KMS-11 (cell line): ENCODE measurements around the gene NAPEPLD.
A peak's percentile ranks its signal among the peaks of the same experiment; 100 is the strongest.
"Not testable (repeated sequence)": the region's sequence is repeated elsewhere in the genome, so short reads cannot be mapped to it uniquely, and the experiment has no call there.

Experiments
- H2AFZ ChIP-seq: fragments of 200-600 bp; sonication (generic); 2 replicates; pipeline ENCODE4 v1.6.1; 2016; ENCODE audit warnings: antibody characterized with exemption, mixed run types, low read depth
- H3K27ac ChIP-seq: fragments of 200-600 bp; sonication (generic); 2 replicates; pipeline ENCODE4 v1.6.1; 2016; ENCODE audit warnings: mild to moderate bottlenecking, mixed run types
- H3K27me3 ChIP-seq: fragments of 200-600 bp; sonication (generic); 2 replicates; pipeline ENCODE4 v1.6.1; 2017; ENCODE audit warnings: mild to moderate bottlenecking, low read depth, mixed run types, moderate library complexity; ENCODE audit not compliant: insufficient read depth
- H3K36me3 ChIP-seq: fragments of 200-600 bp; sonication (generic); 2 replicates; pipeline ENCODE4 v1.6.1; 2017; ENCODE audit warnings: mild to moderate bottlenecking, mixed run types; ENCODE audit not compliant: insufficient read depth
- H3K4me1 ChIP-seq: fragments of 200-600 bp; sonication (generic); 2 replicates; pipeline ENCODE4 v1.6.1; 2016; ENCODE audit warnings: mild to moderate bottlenecking, low read depth, mixed run types; ENCODE audit not compliant: poor library complexity, severe bottlenecking
- H3K4me2 ChIP-seq: fragments of 200-600 bp; sonication (generic); 2 replicates; pipeline ENCODE4 v1.7.0; 2016; ENCODE audit warnings: mild to moderate bottlenecking, mixed run types
- H3K4me3 ChIP-seq: fragments of 200-600 bp; sonication (generic); IDR thresholded peaks from 2 replicates; pipeline ENCODE4 v1.6.1; 2017; ENCODE audit warnings: low read depth, low read length, mixed read lengths; ENCODE audit not compliant: insufficient read depth
- H3K79me2 ChIP-seq: fragments of 200-600 bp; sonication (generic); 2 replicates; pipeline ENCODE4 v1.6.1; 2016; ENCODE audit warnings: low read depth, mixed run types; ENCODE audit not compliant: insufficient read depth
- H3K9ac ChIP-seq: fragments of 200-600 bp; sonication (generic); 2 replicates; pipeline ENCODE4 v1.6.1; 2016; ENCODE audit warnings: mild to moderate bottlenecking, mixed run types
- H4K20me1 ChIP-seq: fragments of 200-600 bp; sonication (generic); 2 replicates; pipeline ENCODE4 v1.6.1; 2016; ENCODE audit warnings: mild to moderate bottlenecking, mixed run types; ENCODE audit not compliant: insufficient read depth
- CTCF ChIP-seq: fragments of 200-600 bp; sonication (generic); conservative IDR thresholded peaks from 2 replicates; pipeline ENCODE4 v1.6.1; 2017; ENCODE audit warnings: low read depth, mild to moderate bottlenecking, antibody characterized with exemption, low read length, moderate library complexity, mixed read lengths

Gene NAPEPLD

GRCh38 chr7:103150192-103150591 is 1.3 kb upstream of the NAPEPLD start:
- Histone ChIP-seq H4K20me1 (no peaks in the 10 kb centered on the region), H3K79me2 (no peaks in the 10 kb centered on the region; the same call in 1 of the 2 replicates), H3K36me3 (no peaks in the 10 kb centered on the region), H3K4me3 (no peak overlapping the region), H3K27me3 (no peaks in the 10 kb centered on the region), H3K4me1 (peaks cover 18% of the 10 kb centered on the region), H3K4me2 (peak overlapping the region; percentile 97), H3K27ac (peak overlapping the region; percentile 95), H3K9ac (peak overlapping the region; percentile 98; the same call in 1 of the 2 replicates), H2AFZ (peak overlapping the region; percentile 88)
- no peak for TF ChIP-seq CTCF

- TF ChIP-seq CTCF, result no peak
- Histone ChIP-seq H3K4me1 (peaks cover 18% of the 10 kb centered on the region), H3K4me2 (peak overlapping the region; percentile 97), H3K27me3 (no peaks in the 10 kb centered on the region), H3K36me3 (no peaks in the 10 kb centered on the region), H3K27ac (peak overlapping the region; percentile 95), H2AFZ (peak overlapping the region; percentile 88), H3K79me2 (no peaks in the 10 kb centered on the region; the same call in 1 of the 2 replicates), H4K20me1 (no peaks in the 10 kb centered on the region), H3K9ac (peak overlapping the region; percentile 98), H3K4me3 (peak overlapping the region; percentile 16)
Measured at GRCh38 chr7:103149808-103150180, 895 bp upstream of the NAPEPLD start.

- H4K20me1 ChIP-seq, result no peaks in the 10 kb centered on the region
- peaks cover 18% of the 10 kb centered on the region for H3K4me1 ChIP-seq
- H3K36me3 ChIP-seq, result no peaks in the 10 kb centered on the region
- H3K9ac ChIP-seq, result peak overlapping the region; percentile 98
- H3K4me3 ChIP-seq, result peak overlapping the region; percentile 65
- peak overlapping the region; percentile 97 for H3K4me2 ChIP-seq
- peak overlapping the region; percentile 95 for H3K27ac ChIP-seq
- H2AFZ ChIP-seq, result peak overlapping the region; percentile 88
- no peaks in the 10 kb centered on the region; the same call in 1 of the 2 replicates for H3K79me2 ChIP-seq
- no peak for TF ChIP-seq CTCF
- no peaks in the 10 kb centered on the region for H3K27me3 ChIP-seq
Measured at GRCh38 chr7:103148131-103148993, 537 bp downstream of the NAPEPLD start.

GRCh38 chr7:103144754-103145153 is 4.1 kb downstream of the NAPEPLD start:
- H3K27ac ChIP-seq, H3K4me2 ChIP-seq, H3K36me3 ChIP-seq, H3K9ac ChIP-seq, H2AFZ ChIP-seq, H3K27me3 ChIP-seq, H4K20me1 ChIP-seq, H3K4me3 ChIP-seq, H3K79me2 ChIP-seq: not testable (repeated sequence)
- peaks cover 18% of the 10 kb centered on the region for H3K4me1 ChIP-seq

- Histone ChIP-seq H3K4me2 (no peak overlapping the region), H3K27ac (no peak overlapping the region), H3K36me3 (no peaks in the 10 kb centered on the region), H3K27me3 (no peaks in the 10 kb centered on the region), H3K79me2 (no peaks in the 10 kb centered on the region; the same call in 1 of the 2 replicates), H3K4me1 (peaks cover 18% of the 10 kb centered on the region), H3K4me3 (no peak overlapping the region), H2AFZ (no peak overlapping the region), H3K9ac (no peak overlapping the region), H4K20me1 (no peaks in the 10 kb centered on the region)
- TF ChIP-seq CTCF, result no peak
Measured at GRCh38 chr7:103143868-103144267, 5.0 kb downstream of the NAPEPLD start.
